AG04449 (cell line): ENCODE measurements around the gene COL2A1.

Experiments
- CTCF ChIA-PET: fragments of 350-600 bp; formaldehyde crosslinking; extraction: SDS; loops from one replicate; lab custom pipeline; 2021; ENCODE audit warnings: antibody characterized with exemption; lab: Yijun Ruan, JAX
- POLR2A ChIA-PET: fragments of 400-600, 350-600 bp; formaldehyde crosslinking; extraction: SDS; loops from one replicate; lab custom pipeline; 2020; ENCODE audit warnings: antibody characterized with exemption, inconsistent platforms; lab: Yijun Ruan, JAX
- DNase-seq: peaks from one replicate; pipeline ENCODE4 v3.0.0-alpha.2; 2010; ENCODE audit warnings: low read depth, low spot score
- H3K4me3 ChIP-seq: 2 replicates; pipeline ENCODE4 v1.5.1; 2011; ENCODE audit warnings: low read depth, mild to moderate bottlenecking, control low read depth, low read length
- TF ChIP-seq, protein P1 (sequence below): IDR thresholded peaks from one replicate; pipeline ENCODE4 v1.5.1; 2011; ENCODE audit warnings: mild to moderate bottlenecking, moderate library complexity, low read length, control low read depth, inconsistent platforms; ENCODE audit not compliant: insufficient read depth; ENCODE audit errors: missing control alignments

The COL2A1 gene

GRCh38 chr12:48021485-48022179 lies 17.4 kb upstream of the COL2A1 start:
- CTCF ChIA-PET = interaction anchor here (1.0 kb wide), 1 partner anchor 15 kb away, joined by 3 read pairs; no protein-coding TSS in a partner anchor
- POLR2A ChIA-PET = no interaction called here

GRCh38 chr12:48019639-48020265 lies 15.5 kb upstream of the COL2A1 start:
- CTCF ChIA-PET = no interaction called here
- TF ChIP-seq, protein P1, sequence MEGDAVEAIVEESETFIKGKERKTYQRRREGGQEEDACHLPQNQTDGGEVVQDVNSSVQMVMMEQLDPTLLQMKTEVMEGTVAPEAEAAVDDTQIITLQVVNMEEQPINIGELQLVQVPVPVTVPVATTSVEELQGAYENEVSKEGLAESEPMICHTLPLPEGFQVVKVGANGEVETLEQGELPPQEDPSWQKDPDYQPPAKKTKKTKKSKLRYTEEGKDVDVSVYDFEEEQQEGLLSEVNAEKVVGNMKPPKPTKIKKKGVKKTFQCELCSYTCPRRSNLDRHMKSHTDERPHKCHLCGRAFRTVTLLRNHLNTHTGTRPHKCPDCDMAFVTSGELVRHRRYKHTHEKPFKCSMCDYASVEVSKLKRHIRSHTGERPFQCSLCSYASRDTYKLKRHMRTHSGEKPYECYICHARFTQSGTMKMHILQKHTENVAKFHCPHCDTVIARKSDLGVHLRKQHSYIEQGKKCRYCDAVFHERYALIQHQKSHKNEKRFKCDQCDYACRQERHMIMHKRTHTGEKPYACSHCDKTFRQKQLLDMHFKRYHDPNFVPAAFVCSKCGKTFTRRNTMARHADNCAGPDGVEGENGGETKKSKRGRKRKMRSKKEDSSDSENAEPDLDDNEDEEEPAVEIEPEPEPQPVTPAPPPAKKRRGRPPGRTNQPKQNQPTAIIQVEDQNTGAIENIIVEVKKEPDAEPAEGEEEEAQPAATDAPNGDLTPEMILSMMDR = no peak
- H3K4me3 ChIP-seq = no peak overlapping the region
- no peak for DNase-seq
- POLR2A ChIA-PET = no interaction called here

More at GRCh38 chr12:48021485-48022179, 17.4 kb upstream of the COL2A1 start:
- DNase-seq = no peak
- TF ChIP-seq, protein P1 = no peak
- no peak overlapping the region for H3K4me3 ChIP-seq

DNA sequence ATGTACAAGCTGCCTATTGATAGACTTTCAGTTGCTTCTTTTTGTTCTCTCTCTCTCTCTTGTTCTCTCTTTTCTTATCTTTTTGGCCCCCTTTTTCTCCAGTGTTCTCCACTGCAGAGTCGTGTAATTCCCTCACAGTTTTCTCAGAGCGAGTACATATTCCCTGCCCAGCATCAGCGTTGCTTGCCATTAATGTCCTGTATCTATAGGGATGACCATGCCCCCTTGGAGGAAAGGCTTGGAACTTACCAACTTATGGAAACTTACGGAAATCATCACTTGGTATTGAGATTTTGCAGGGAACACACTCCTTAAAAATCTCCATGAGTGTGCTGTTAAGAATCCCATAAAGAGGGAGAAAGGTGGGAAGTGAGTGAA lies 14.3 kb upstream of the COL2A1 start:
- H3K4me3 ChIP-seq = no peak overlapping the region
- CTCF ChIA-PET = interaction anchor here (1.2 kb wide), 1 partner anchor 16 kb away, joined by 3 read pairs; no protein-coding TSS in a partner anchor
- DNase-seq = no peak
- TF ChIP-seq, protein P1 = no peak
- POLR2A ChIA-PET = no interaction called here

DNA sequence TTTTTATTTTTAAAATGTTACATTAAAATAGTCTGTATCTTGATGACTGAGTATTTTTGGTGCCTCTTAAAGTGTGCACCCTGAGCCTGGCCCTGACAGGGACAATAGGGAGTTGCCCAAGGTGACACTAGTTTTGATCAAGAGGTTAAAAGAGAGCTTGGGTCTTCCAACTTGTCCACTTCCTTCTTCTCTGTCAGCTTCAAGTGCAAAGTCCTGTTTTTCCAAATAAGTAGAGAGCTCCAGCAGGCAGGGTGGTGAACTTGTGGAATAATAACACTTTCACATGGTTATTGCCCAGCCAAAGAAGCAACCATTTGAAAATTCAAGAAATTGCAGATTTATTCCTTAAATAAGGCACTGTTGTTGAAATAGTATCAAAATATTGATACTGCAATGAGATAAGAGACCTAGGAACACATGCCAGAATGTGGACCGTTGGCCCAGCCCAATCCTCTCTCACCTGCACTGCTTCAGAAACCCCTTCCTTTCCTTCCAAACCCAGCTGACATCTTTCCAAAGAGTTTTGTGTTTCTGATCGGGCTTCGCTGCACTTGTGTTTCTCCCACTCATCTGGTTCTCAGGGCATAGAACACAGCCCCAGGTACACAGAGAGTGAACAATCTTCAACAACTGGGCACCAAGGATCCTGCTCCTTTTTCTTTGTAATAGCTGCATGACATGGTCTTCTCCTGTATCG lies 13.8 kb upstream of the COL2A1 start:
- ChIA-PET CTCF (interaction anchor here (0.7 to 1.2 kb wide), 2 partner anchors 10 to 16 kb away, joined by 3 read pairs; no protein-coding TSS in a partner anchor), POLR2A (no interaction called here)
- H3K4me3 ChIP-seq = no peak overlapping the region
- DNase-seq = no peak
- TF ChIP-seq, protein P1 = no peak

DNA sequence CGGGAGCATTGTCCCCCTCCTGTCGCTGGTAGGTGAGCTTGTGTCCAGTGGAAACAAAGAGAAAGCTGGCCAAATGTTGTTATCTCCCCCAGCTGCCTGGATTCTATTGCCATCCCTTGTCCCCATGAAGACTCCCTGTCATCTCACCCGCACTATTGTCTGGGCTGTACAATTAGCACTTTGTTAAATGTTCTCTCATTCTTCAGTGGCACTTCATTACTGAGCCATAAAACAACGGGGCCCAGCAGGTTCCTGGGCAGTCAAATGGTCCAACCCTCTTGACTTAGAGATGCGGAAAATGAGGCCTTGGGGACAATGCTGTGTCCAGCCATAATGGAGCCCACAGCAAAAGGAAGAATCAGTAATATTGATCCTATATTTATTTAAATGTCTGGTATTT lies 13.2 kb upstream of the COL2A1 start:
- POLR2A ChIA-PET = no interaction called here
- CTCF ChIA-PET = no interaction called here

More for the DNA sequence above, 13.2 kb upstream of the COL2A1 start:
- no peak for DNase-seq
- TF ChIP-seq, protein P1 = no peak
- no peak overlapping the region for H3K4me3 ChIP-seq
